ENCODE measurements around the gene ZFAND3.

- TF ChIP-seq CTCF (IDR thresholded peaks at IDR 0.05) (no peak), POLR2A (IDR thresholded peaks at IDR 0.05) (no peak), POLR2AphosphoS5 (IDR thresholded peaks at IDR 0.05) (no peak)
Observed at GRCh38 chr6:37794825-37795224, 24.7 kb upstream of the ZFAND3 start.
